ENCODE data around the gene BTBD7.
"Not testable (repeated sequence)": the region's sequence is repeated elsewhere in the genome, so short reads cannot be mapped to it uniquely, and the experiment has no call there.

The BTBD7 gene

GRCh38 chr14:93332853-93333630 lies at the start of gene BTBD7:
BTBD7 (minus strand) TSS chr14:93333036; CDS start chr14:93296051, 36,985 bp downstream.
- H3K4me1 ChIP-seq = peaks cover 28 to 45% (median 32%) of the 10 kb centered on the region in 10 experiments
- H3K4me3 ChIP-seq = peak within 1 kb of the TSS; percentile 77 to 96 (median 92)
- no peaks in the 10 kb centered on the region for H3K27me3 ChIP-seq
- H3K9ac ChIP-seq = peak within 1 kb of the TSS; percentile 93 to 100 (median 96)
- peak within 1 kb of the TSS; percentile 81 to 96 (median 88) for H3K4me2 ChIP-seq
- peaks cover 0 to 25% (median 12%) of the 10 kb centered on the region in 11 experiments; a peak in 11 of 22 replicates for H3K36me3 ChIP-seq
- peaks cover 27 to 45% (median 40%) of the 10 kb centered on the region in 11 experiments; a peak in 20 of 22 replicates for H4K20me1 ChIP-seq
- no peak for TF ChIP-seq Cebpa-rat (IDR thresholded peaks at IDR 0.05)
- peaks cover 15 to 29% (median 26%) of the 10 kb centered on the region in 11 experiments for H3K9me3 ChIP-seq (replicated peaks in 1 of 11)
- H3K27ac ChIP-seq = peak within 1 kb of the TSS; percentile 89 to 99 (median 93)

- Histone ChIP-seq H3K4me1 (peaks cover 0 to 11% (median 0%) of the 10 kb centered on the region in 10 experiments; a peak in 2 of 20 replicates), H3K27ac (no peak overlapping the region), H3K9ac (no peak overlapping the region), H3K9me3 (replicated peaks in 1 of 11) (peaks cover 0 to 16% (median 4%) of the 10 kb centered on the region in 11 experiments; a peak in 9 of 22 replicates), H3K36me3 (no peaks in the 10 kb centered on the region), H3K4me3 (no peak overlapping the region), H3K27me3 (no peaks in the 10 kb centered on the region), H3K4me2 (no peak overlapping the region), H4K20me1 (no peaks in the 10 kb centered on the region)
- no peak for TF ChIP-seq Cebpa-rat (IDR thresholded peaks at IDR 0.05)
These were observed 48.8 kb upstream of the BTBD7 start for GRCh38 chr14:93381644-93382043.

GRCh38 chr14:93379831-93380230 lies 47.0 kb upstream of the BTBD7 start:
- Histone ChIP-seq H3K36me3 (no peaks in the 10 kb centered on the region), H4K20me1 (no peaks in the 10 kb centered on the region), H3K27ac (no peak overlapping the region), H3K9ac (no peak overlapping the region), H3K4me1 (peaks cover 5 to 20% (median 7%) of the 10 kb centered on the region in 10 experiments; a peak in 17 of 20 replicates), H3K4me3 (no peak overlapping the region), H3K9me3 (replicated peaks in 1 of 11) (peaks cover 0 to 15% (median 5%) of the 10 kb centered on the region in 11 experiments; a peak in 12 of 22 replicates), H3K4me2 (no peak overlapping the region), H3K27me3 (no peaks in the 10 kb centered on the region)
- TF ChIP-seq Cebpa-rat (IDR thresholded peaks at IDR 0.05) = no peak

GRCh38 chr14:93375673-93376156 lies 42.9 kb upstream of the BTBD7 start:
- peaks cover 5 to 21% (median 7%) of the 10 kb centered on the region in 10 experiments; a peak in 17 of 20 replicates for H3K4me1 ChIP-seq
- H3K36me3 ChIP-seq = no peaks in the 10 kb centered on the region
- H3K4me3 ChIP-seq = no peak overlapping the region
- no peak overlapping the region for H3K9ac ChIP-seq
- peak overlapping the region; percentile 3 to 54 (median 22); a peak in 15 of 22 replicates for H3K4me2 ChIP-seq
- peaks cover 0 to 27% (median 11%) of the 10 kb centered on the region in 11 experiments; a peak in 16 of 22 replicates for H3K9me3 ChIP-seq (replicated peaks in 1 of 11)
- no peak for TF ChIP-seq Cebpa-rat (IDR thresholded peaks at IDR 0.05)
- no peak overlapping the region for H3K27ac ChIP-seq
- no peaks in the 10 kb centered on the region for H3K27me3 ChIP-seq
- no peaks in the 10 kb centered on the region for H4K20me1 ChIP-seq

- Histone ChIP-seq H3K4me2 (peak overlapping the region; percentile 61 to 85 (median 74)), H3K27me3 (no peaks in the 10 kb centered on the region), H3K9ac (peak overlapping the region in 9 of 11 experiments; percentile 20 to 72 (median 53); a peak in 14 of 22 replicates), H3K4me1 (peaks cover 19 to 29% (median 21%) of the 10 kb centered on the region in 10 experiments), H3K36me3 (no peaks in the 10 kb centered on the region), H3K4me3 (0 out of 20 replicates have a peak overlapping the region, but pooled peaks of 1 of the 10 experiments have one; percentile 33), H3K9me3 (replicated peaks in 1 of 11) (peaks cover 0 to 22% (median 11%) of the 10 kb centered on the region in 11 experiments; a peak in 16 of 22 replicates), H3K27ac (peak overlapping the region; percentile 3 to 85 (median 65); a peak in 18 of 22 replicates), H4K20me1 (no peaks in the 10 kb centered on the region)
- no peak for TF ChIP-seq Cebpa-rat (IDR thresholded peaks at IDR 0.05)
These were observed 37.0 kb upstream of the BTBD7 start for GRCh38 chr14:93369713-93370266.

- Histone ChIP-seq H3K4me1 (peaks cover 19 to 29% (median 21%) of the 10 kb centered on the region in 10 experiments), H3K36me3 (no peaks in the 10 kb centered on the region), H3K9me3 (replicated peaks in 1 of 11) (peaks cover 0 to 18% (median 5%) of the 10 kb centered on the region in 11 experiments; a peak in 15 of 22 replicates), H3K27ac (peak overlapping the region; percentile 3 to 85 (median 65); a peak in 18 of 22 replicates), H3K4me2 (peak overlapping the region; percentile 61 to 85 (median 74)), H3K4me3 (0 out of 20 replicates have a peak overlapping the region, but pooled peaks of 1 of the 10 experiments have one; percentile 33), H3K27me3 (no peaks in the 10 kb centered on the region), H3K9ac (peak overlapping the region in 9 of 11 experiments; percentile 20 to 72 (median 53); a peak in 14 of 22 replicates), H4K20me1 (no peaks in the 10 kb centered on the region)
- no peak for TF ChIP-seq Cebpa-rat (IDR thresholded peaks at IDR 0.05)
These were observed 36.3 kb upstream of the BTBD7 start for GRCh38 chr14:93368996-93369712.

GRCh38 chr14:93354873-93355272 lies 22.0 kb upstream of the BTBD7 start:
- H3K4me1 ChIP-seq, H3K4me3 ChIP-seq, H3K27me3 ChIP-seq, H3K4me2 ChIP-seq, H3K36me3 ChIP-seq, H4K20me1 ChIP-seq, H3K27ac ChIP-seq, H3K9ac ChIP-seq: not testable (repeated sequence)
- peaks cover 7 to 25% (median 18%) of the 10 kb centered on the region in 11 experiments; a peak in 21 of 22 replicates for H3K9me3 ChIP-seq (replicated peaks in 1 of 11)

- Histone ChIP-seq H3K9ac (no peak overlapping the region), H3K27ac (peak overlapping the region in 5 of 11 experiments; percentile 58 to 76 (median 72); a peak in 8 of 22 replicates), H3K4me2 (peak overlapping the region in 6 of 11 experiments; percentile 11 to 42 (median 32); a peak in 7 of 22 replicates), H3K4me3 (no peak overlapping the region), H3K27me3 (no peaks in the 10 kb centered on the region), H3K36me3 (peaks cover 0 to 7% (median 0%) of the 10 kb centered on the region in 11 experiments; a peak in 2 of 22 replicates), H3K9me3 (replicated peaks in 1 of 11) (peaks cover 26 to 56% (median 35%) of the 10 kb centered on the region in 11 experiments), H3K4me1 (peaks cover 6 to 22% (median 13%) of the 10 kb centered on the region in 10 experiments; a peak in 17 of 20 replicates), H4K20me1 (no peaks in the 10 kb centered on the region)
- TF ChIP-seq Cebpa-rat (IDR thresholded peaks at IDR 0.05) = no peak
These were observed 15.5 kb upstream of the BTBD7 start for GRCh38 chr14:93348292-93348691.
